OCI-LY7 (cell line): ENCODE measurements around the gene ANKMY1. TPM values are rescaled to one million over a fixed set of nuclear protein-coding genes. Genes with fewer than 3 reads are reported as not detected.

ENCODE experiments used
- BruUV-seq: library from RNA; stranded (reverse); fragments of 400-500 nt; replicated peaks from 2 replicates; lab custom pipeline; 2021; lab: Mats Ljungman, UMichigan
- CTCF ChIA-PET: fragments of 300-600 bp; sonication (Branson Sonifier 250); formaldehyde crosslinking; loops from one replicate; lab custom pipeline; 2022; ENCODE audit warnings: antibody characterized with exemption; ENCODE audit not compliant: unreplicated experiment; lab: Charles Lee
- POLR2A ChIA-PET: fragments of 300-600 bp; sonication (Branson Sonifier 250); formaldehyde crosslinking; loops from one replicate; lab custom pipeline; 2022; ENCODE audit warnings: antibody characterized with exemption; lab: Charles Lee
- DNase-seq: peaks from one replicate; pipeline ENCODE4 v3.0.0-alpha.2; 2015; ENCODE audit warnings: low spot score
- H2AFZ ChIP-seq: fragments of 200-600 bp; sonication (generic), shearing (Covaris generic); 2 replicates; pipeline ENCODE4 v1.6.1; 2014; ENCODE audit warnings: mild to moderate bottlenecking, antibody characterized with exemption, low read length, moderate library complexity
- H3K27ac ChIP-seq: fragments of 200-600 bp; sonication (generic); 2 replicates; pipeline ENCODE4 v1.5.1; 2014; ENCODE audit warnings: mixed run types, low read depth, mild to moderate bottlenecking, moderate library complexity, low read length, inconsistent platforms; ENCODE audit not compliant: poor library complexity, severe bottlenecking
- H3K36me3 ChIP-seq: fragments of 200-600 bp; sonication (generic); 2 replicates; pipeline ENCODE4 v1.6.1; 2014; ENCODE audit warnings: mild to moderate bottlenecking, antibody characterized with exemption, low read length, moderate library complexity, mixed read lengths; ENCODE audit not compliant: insufficient read depth
- H3K4me1 ChIP-seq: fragments of 200-600 bp; sonication (generic); 2 replicates; pipeline ENCODE4 v1.5.1; 2014; ENCODE audit warnings: mild to moderate bottlenecking, low read length; ENCODE audit not compliant: insufficient read depth, poor library complexity, severe bottlenecking
- H3K4me2 ChIP-seq: fragments of 200-600 bp; sonication (generic); 2 replicates; pipeline ENCODE4 v1.6.1; 2014; ENCODE audit warnings: mild to moderate bottlenecking, low read length
- H3K4me3 ChIP-seq: fragments of 200-600 bp; sonication (generic); 2 replicates; pipeline ENCODE4 v1.5.1; 2014; ENCODE audit warnings: mild to moderate bottlenecking, low read depth, low read length; ENCODE audit not compliant: poor library complexity, severe bottlenecking
- H3K79me2 ChIP-seq: fragments of 200-600 bp; sonication (generic); 2 replicates; pipeline ENCODE4 v1.6.1; 2016; ENCODE audit warnings: low read depth, mild to moderate bottlenecking, low read length, moderate library complexity, mixed read lengths; ENCODE audit not compliant: insufficient read depth
- H3K9me2 ChIP-seq: fragments of 200-600 bp; sonication (generic); 2 replicates; pipeline ENCODE4 v1.6.1; 2016; ENCODE audit warnings: mild to moderate bottlenecking, low read length, mixed read lengths; ENCODE audit not compliant: insufficient read depth
- H3K9me3 ChIP-seq: fragments of 200-600 bp; sonication (generic); 2 replicates; pipeline ENCODE4 v1.6.1; 2014; ENCODE audit warnings: mild to moderate bottlenecking, mixed run types, low read length, mixed read lengths
- H4K20me1 ChIP-seq: fragments of 200-600 bp; sonication (generic); 2 replicates; pipeline ENCODE4 v1.6.1; 2014; ENCODE audit warnings: mild to moderate bottlenecking, antibody characterized with exemption, low read length, moderate library complexity, mixed read lengths; ENCODE audit not compliant: insufficient read depth
- CTCF ChIP-seq: fragments of 200-600 bp; sonication (generic); conservative IDR thresholded peaks from 2 replicates; pipeline ENCODE4 v1.5.1; 2014; ENCODE audit warnings: mild to moderate bottlenecking, antibody characterized with exemption, low read length, moderate library complexity, mixed read lengths
- EZH2phosphoT487 ChIP-seq: fragments of 200-600 bp; sonication (generic); IDR thresholded peaks from 2 replicates; pipeline ENCODE4 v1.6.1; 2018; ENCODE audit warnings: low read depth, borderline replicate concordance, mild to moderate bottlenecking, mixed run types, antibody characterized with exemption, low read length, moderate library complexity, mixed read lengths
- intact Hi-C: fragments of 100-400 bp; cut with micrococcal nuclease; formaldehyde crosslinking; loops from one replicate; pipeline ENCODE4 v1.10.0; 2022; ENCODE audit not compliant: unreplicated experiment
- total RNA-seq, 2 experiments: library from RNA; depleted of rRNA in 1 of 2; stranded (reverse); fragments of >200 nt in 1 of 2; shearing (Covaris generic) in 1 of 2; gene quantifications; 2 replicates each; pipeline ENCODE4 v1.2.3, GENCODE V29; 2014 to 2022

Gene ANKMY1
- total RNA-seq, 2 experiments from 2014 or later = 30.6 to 65.9 TPM

- no peak overlapping the region for H2AFZ ChIP-seq
- ChIA-PET POLR2A (no interaction called here), CTCF (no interaction called here)
- H3K4me3 ChIP-seq = no peak overlapping the region
- H3K9me2 ChIP-seq = no peaks in the 10 kb centered on the region
- intact Hi-C loops = no loop called here
- peaks cover 34% of the 10 kb centered on the region for H3K4me1 ChIP-seq
- BruUV-seq = no TSS peak
- no peaks in the 10 kb centered on the region for H3K9me3 ChIP-seq
- peak overlapping the region; percentile 99 for H3K4me2 ChIP-seq
- TF ChIP-seq CTCF (no peak), EZH2phosphoT487 (no peak)
- H3K79me2 ChIP-seq = peaks cover 13% of the 10 kb centered on the region; the same call in 1 of the 2 replicates
- peaks cover 6% of the 10 kb centered on the region; the same call in 1 of the 2 replicates for H3K36me3 ChIP-seq
- 0 out of 2 replicates have a peak, but pooled peaks cover 5% of the 10 kb centered on the region for H4K20me1 ChIP-seq
- DNase-seq = no peak
- H3K27ac ChIP-seq = no peak overlapping the region
Observed at GRCh38 chr2:240570531-240571313, 12.9 kb upstream of the ANKMY1 start.

DNA sequence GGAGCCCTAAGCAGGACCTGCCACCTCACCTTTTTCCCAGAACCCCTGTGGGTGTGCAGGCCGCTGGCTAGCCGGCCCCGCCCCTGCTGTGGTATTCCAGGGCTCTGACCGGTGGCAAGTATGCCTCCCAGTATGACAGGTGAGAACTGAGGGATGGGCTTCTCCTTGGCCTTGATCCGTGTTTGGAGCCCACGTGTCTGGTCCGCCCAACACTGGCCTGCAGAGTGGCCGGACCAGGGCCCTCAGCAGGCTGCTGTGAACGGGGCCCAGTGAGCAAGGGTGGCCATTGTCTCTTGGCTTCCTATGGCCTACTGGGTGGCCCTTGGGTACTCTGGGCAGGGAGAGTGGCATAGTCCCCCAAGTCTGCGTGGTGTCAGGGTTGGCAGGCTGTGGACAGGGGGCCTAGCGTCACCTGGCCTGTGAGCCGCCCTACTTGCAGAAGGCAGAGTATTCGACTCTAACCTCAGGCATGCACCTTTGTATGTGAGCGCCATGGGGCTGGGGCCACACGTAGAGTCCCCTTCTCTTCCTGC, 12.3 kb upstream of the ANKMY1 start:
- H3K9me2 ChIP-seq = no peaks in the 10 kb centered on the region
- H4K20me1 ChIP-seq = 0 out of 2 replicates have a peak, but pooled peaks cover 5% of the 10 kb centered on the region
- peaks cover 13% of the 10 kb centered on the region; the same call in 1 of the 2 replicates for H3K79me2 ChIP-seq
- TF ChIP-seq EZH2phosphoT487 (no peak), CTCF (no peak)
- H3K9me3 ChIP-seq = no peaks in the 10 kb centered on the region
- no peak overlapping the region for H2AFZ ChIP-seq
- H3K4me2 ChIP-seq = peak overlapping the region; percentile 99
- no peak for DNase-seq
- H3K27ac ChIP-seq = no peak overlapping the region
- H3K4me3 ChIP-seq = peak overlapping the region; percentile 83
- H3K36me3 ChIP-seq = peaks cover 4% of the 10 kb centered on the region; the same call in 1 of the 2 replicates
- H3K4me1 ChIP-seq = peaks cover 39% of the 10 kb centered on the region
- ChIA-PET POLR2A (no interaction called here), CTCF (no interaction called here)
- BruUV-seq = no TSS peak
- intact Hi-C loops = no loop called here
